Smooth muscle cell (in vitro differentiated cells): ENCODE data around the gene PROSER3. TPM values are rescaled to one million over a fixed set of nuclear protein-coding genes. Genes with fewer than 3 reads are reported as not detected.

ENCODE experiments used
- DNase-seq: peaks from one replicate; lab custom pipeline; 2025; ENCODE audit not compliant: unreplicated experiment; lab: John Stamatoyannopoulos, UW
- H2AFZ ChIP-seq: fragments of 200-600 bp; sonication (generic); 2 replicates; pipeline ENCODE4 v1.6.0; 2016; ENCODE audit warnings: antibody characterized with exemption, low read depth, mild to moderate bottlenecking
- H3F3A ChIP-seq: fragments of 200-600 bp; sonication (generic); 2 replicates; pipeline ENCODE4 v1.6.0; 2017; ENCODE audit warnings: antibody characterized with exemption, low read depth
- H3K27ac ChIP-seq: fragments of 200-600 bp; sonication (generic); 2 replicates; pipeline ENCODE4 v1.5.1; 2016; ENCODE audit warnings: low read depth, mild to moderate bottlenecking
- H3K27me3 ChIP-seq: fragments of 200-600 bp; sonication (generic); 2 replicates; pipeline ENCODE4 v1.6.1; 2016; ENCODE audit warnings: low read depth, mild to moderate bottlenecking
- H3K36me3 ChIP-seq: fragments of 200-600 bp; sonication (generic); 2 replicates; pipeline ENCODE4 v1.5.1; 2016; ENCODE audit warnings: low read depth
- H3K4me1 ChIP-seq: fragments of 200-600 bp; sonication (generic); 2 replicates; pipeline ENCODE4 v1.5.1; 2016; ENCODE audit warnings: low read depth
- H3K4me2 ChIP-seq: fragments of 200-600 bp; sonication (generic); 2 replicates; pipeline ENCODE4 v1.6.0; 2016; ENCODE audit warnings: mild to moderate bottlenecking
- H3K4me3 ChIP-seq: fragments of 200-600 bp; sonication (generic); 2 replicates; pipeline ENCODE4 v1.5.1; 2016; ENCODE audit warnings: mild to moderate bottlenecking
- H3K79me2 ChIP-seq: fragments of 200-600 bp; sonication (generic); 2 replicates; pipeline ENCODE4 v1.6.0; 2016; ENCODE audit warnings: low read depth, mild to moderate bottlenecking
- H3K9ac ChIP-seq: fragments of 200-600 bp; sonication (generic); 2 replicates; pipeline ENCODE4 v1.6.0; 2016; ENCODE audit warnings: low read depth
- H3K9me3 ChIP-seq: fragments of 200-600 bp; sonication (generic); replicated peaks from 2 replicates; pipeline ENCODE4 v1.5.1; 2016; ENCODE audit warnings: low read depth
- H4K20me1 ChIP-seq: fragments of 200-600 bp; sonication (generic); 2 replicates; pipeline ENCODE4 v1.6.0; 2016; ENCODE audit warnings: low read depth
- CTCF ChIP-seq: fragments of 200-600 bp; sonication (generic); IDR thresholded peaks from 2 replicates; pipeline ENCODE4 v1.5.1; 2017; ENCODE audit warnings: borderline replicate concordance, mild to moderate bottlenecking, antibody characterized with exemption; ENCODE audit not compliant: insufficient read depth, poor library complexity, severe bottlenecking
- WGBS: methylation state at CpG from one replicate; pipeline ENCODE4 v1.1.7; 2016; ENCODE audit warnings: low lambda C conversion rate; 5-methylcytosine and 5-hydroxymethylcytosine counted together
- polyA plus RNA-seq: library from polyadenylated mRNA; unstranded; fragments of >200 nt; fragmentation: Nextera tagmentation; extraction: Ambion mirVana; gene quantifications from 2 replicates; pipeline ENCODE4 v1.2.1, GENCODE V29; 2016
- total RNA-seq: library from RNA; depleted of rRNA; stranded (reverse); fragments of >200 nt; gene quantifications from 2 replicates; pipeline ENCODE4 v1.2.3, GENCODE V29; 2014

The PROSER3 gene
- total and polyA plus RNA-seq, 2 experiments from 2014 or later = 13.7 to 24.8 TPM

- H3K27ac ChIP-seq = no peak overlapping the region
- H3K9ac ChIP-seq = no peak overlapping the region
- H4K20me1 ChIP-seq = peaks cover 16% of the 10 kb centered on the region
- no peak overlapping the region for H3K4me2 ChIP-seq
- H3F3A ChIP-seq = no peaks in the 10 kb centered on the region
- H3K4me3 ChIP-seq = no peak overlapping the region
- no peaks in the 10 kb centered on the region for H3K9me3 ChIP-seq
- H3K36me3 ChIP-seq = peaks cover 2% of the 10 kb centered on the region
- no peak overlapping the region for H2AFZ ChIP-seq
- 75% methylated on average over 9 of the region's 9 CpGs for whole genome bisulfite sequencing
- no peaks in the 10 kb centered on the region for H3K79me2 ChIP-seq
- TF ChIP-seq CTCF = no peak
- no peaks in the 10 kb centered on the region for H3K4me1 ChIP-seq
- H3K27me3 ChIP-seq = no peaks in the 10 kb centered on the region
- no peak for DNase-seq
Observed at GRCh38 chr19:35731353-35731752, 26.6 kb upstream of the PROSER3 start.

GRCh38 chr19:35731779-35732405 is 26.1 kb upstream of the PROSER3 start:
- H2AFZ ChIP-seq = no peak overlapping the region
- H3K9me3 ChIP-seq = no peaks in the 10 kb centered on the region
- no peaks in the 10 kb centered on the region for H3K27me3 ChIP-seq
- H4K20me1 ChIP-seq = peaks cover 16% of the 10 kb centered on the region
- H3K4me3 ChIP-seq = no peak overlapping the region
- TF ChIP-seq CTCF = no peak
- no peak overlapping the region for H3K27ac ChIP-seq
- no peak for DNase-seq
- H3K79me2 ChIP-seq = no peaks in the 10 kb centered on the region
- WGBS = 99% methylated on average over 13 of the region's 21 CpGs
- H3K36me3 ChIP-seq = no peaks in the 10 kb centered on the region
- H3K4me2 ChIP-seq = no peak overlapping the region
- H3K4me1 ChIP-seq = no peaks in the 10 kb centered on the region
- no peaks in the 10 kb centered on the region for H3F3A ChIP-seq
- H3K9ac ChIP-seq = no peak overlapping the region

DNA sequence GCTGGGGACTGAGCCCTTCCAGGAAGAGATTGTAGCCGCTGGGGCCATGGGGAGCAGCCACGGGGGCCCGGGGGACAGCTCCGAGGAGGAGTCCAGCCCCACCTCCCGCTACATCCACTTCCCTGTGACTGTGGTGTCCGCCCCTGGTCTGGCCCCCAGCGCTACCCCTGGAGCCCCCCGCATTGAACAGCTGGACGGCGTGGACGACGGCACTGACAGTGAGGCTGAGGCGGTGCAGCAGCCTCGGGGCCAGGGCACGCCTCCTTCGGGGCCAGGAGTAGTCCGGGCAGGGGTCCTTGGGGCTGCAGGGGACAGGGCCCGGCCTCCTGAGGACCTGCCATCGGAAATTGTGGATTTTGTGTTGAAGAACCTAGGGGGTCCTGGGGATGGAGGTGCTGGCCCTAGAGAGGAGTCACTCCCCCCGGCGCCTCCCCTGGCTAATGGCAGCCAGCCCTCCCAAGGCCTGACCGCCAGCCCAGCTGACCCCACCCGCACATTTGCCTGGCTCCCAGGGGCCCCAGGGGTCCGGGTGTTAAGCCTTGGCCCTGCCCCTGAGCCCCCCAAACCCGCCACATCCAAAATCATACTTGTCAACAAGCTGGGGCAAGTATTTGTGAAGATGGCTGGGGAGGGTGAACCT is 25.3 kb upstream of the PROSER3 start:
- Histone ChIP-seq H3K4me3 (no peak overlapping the region), H3K4me2 (no peak overlapping the region), H2AFZ (no peak overlapping the region), H3K4me1 (no peaks in the 10 kb centered on the region), H3K36me3 (no peaks in the 10 kb centered on the region), H3K79me2 (no peaks in the 10 kb centered on the region), H4K20me1 (peaks cover 16% of the 10 kb centered on the region), H3K27me3 (no peaks in the 10 kb centered on the region), H3F3A (no peaks in the 10 kb centered on the region), H3K27ac (no peak overlapping the region), H3K9ac (no peak overlapping the region), H3K9me3 (no peaks in the 10 kb centered on the region)
- WGBS = 99% methylated on average over 22 of the region's 25 CpGs
- TF ChIP-seq CTCF = no peak
- no peak for DNase-seq
